Mesenchymal stem cell (in vitro differentiated cells and primary cell): ENCODE results near the gene PPIL1.

Source experiments
- DNase-seq: peaks from one replicate; pipeline ENCODE4 v3.0.0-alpha.2; 2013
- H2AFZ ChIP-seq: one replicate; pipeline ENCODE4 v1.6.1; 2013; ENCODE audit warnings: low read depth, mild to moderate bottlenecking, control low read depth, inconsistent platforms, low read length, moderate library complexity
- H2AK5ac ChIP-seq: 2 replicates; pipeline ENCODE4 v1.6.1; 2013; ENCODE audit warnings: low read length, moderate library complexity, mild to moderate bottlenecking, inconsistent platforms; ENCODE audit not compliant: severe bottlenecking
- H2BK120ac ChIP-seq: one replicate; pipeline ENCODE4 v1.6.1; 2013; ENCODE audit warnings: low read depth, mild to moderate bottlenecking, inconsistent platforms, low read length, moderate library complexity
- H2BK12ac ChIP-seq, 2 experiments: one replicate each; pipeline ENCODE4 v1.6.1; 2013; ENCODE audit warnings: inconsistent platforms in 2 of 2, low read length in 2 of 2, mild to moderate bottlenecking in 2 of 2, moderate library complexity in 2 of 2, control low read depth in 1 of 2
- H2BK15ac ChIP-seq: one replicate; pipeline ENCODE4 v1.6.1; 2013; ENCODE audit warnings: mild to moderate bottlenecking, low read depth, inconsistent platforms; ENCODE audit not compliant: poor library complexity, severe bottlenecking
- H2BK5ac ChIP-seq: 2 replicates; pipeline ENCODE4 v1.6.1; 2013; ENCODE audit warnings: low read depth, mild to moderate bottlenecking, low read length, control low read depth, inconsistent platforms; ENCODE audit not compliant: poor library complexity, severe bottlenecking
- H3K14ac ChIP-seq, 2 experiments: one replicate each; pipeline ENCODE4 v1.6.1; 2013; ENCODE audit warnings: inconsistent platforms in 2 of 2, low read length in 2 of 2, control low read depth in 1 of 2, mild to moderate bottlenecking in 1 of 2, moderate library complexity in 1 of 2
- H3K18ac ChIP-seq, 2 experiments: one replicate each; pipeline ENCODE4 v1.6.1; 2013; ENCODE audit warnings: inconsistent platforms in 2 of 2, low read length in 2 of 2, control low read depth in 1 of 2, low read depth in 1 of 2, mild to moderate bottlenecking in 1 of 2
- H3K23ac ChIP-seq, 2 experiments: one replicate each; pipeline ENCODE4 v1.6.1; 2013; ENCODE audit warnings: inconsistent platforms in 2 of 2, low read length in 2 of 2, mild to moderate bottlenecking in 2 of 2, moderate library complexity in 2 of 2, control low read depth in 1 of 2
- H3K27ac ChIP-seq: 2 replicates; pipeline ENCODE4 v1.5.1; 2013; ENCODE audit warnings: mild to moderate bottlenecking, moderate library complexity, low read length, control low read depth, inconsistent platforms; ENCODE audit not compliant: poor library complexity, severe bottlenecking
- H3K27me3 ChIP-seq, 2 experiments: 2 replicates each; pipeline versions ENCODE4 v1.6.1 to v1.7.0; 2013; ENCODE audit warnings: low read length in 2 of 2, mild to moderate bottlenecking in 2 of 2, moderate library complexity in 2 of 2, control low read depth in 1 of 2, inconsistent platforms in 1 of 2; ENCODE audit not compliant: control insufficient read depth in 1 of 2, insufficient read depth in 1 of 2
- H3K36me3 ChIP-seq, 2 experiments: 2 replicates each; pipeline versions ENCODE4 v1.6.1 to v1.7.0; 2013; ENCODE audit warnings: low read length in 2 of 2, control low read depth in 1 of 2, inconsistent platforms in 1 of 2, low read depth in 1 of 2, mild to moderate bottlenecking in 1 of 2; ENCODE audit not compliant: insufficient read depth in 2 of 2, control insufficient read depth in 1 of 2
- H3K4ac ChIP-seq, 2 experiments: one replicate each; pipeline ENCODE4 v1.6.1; 2013; ENCODE audit warnings: inconsistent platforms in 2 of 2, low read length in 2 of 2, mild to moderate bottlenecking in 2 of 2, moderate library complexity in 2 of 2, control low read depth in 1 of 2, low read depth in 1 of 2
- H3K4me1 ChIP-seq: 2 replicates; pipeline ENCODE4 v1.6.1; 2013; ENCODE audit warnings: low read depth, low read length, control low read depth; ENCODE audit not compliant: control insufficient read depth, insufficient read depth
- H3K4me2 ChIP-seq: 2 replicates; pipeline ENCODE4 v1.6.1; 2013; ENCODE audit warnings: low read length, mild to moderate bottlenecking, inconsistent platforms; ENCODE audit not compliant: poor library complexity, severe bottlenecking
- H3K4me3 ChIP-seq, 2 experiments: 2 replicates each; pipeline versions ENCODE4 v1.5.1 to v1.7.0; 2013; ENCODE audit warnings: low read length in 2 of 2, mild to moderate bottlenecking in 2 of 2, control low read depth in 1 of 2, low read depth in 1 of 2; ENCODE audit not compliant: insufficient read depth in 1 of 2
- H3K79me1 ChIP-seq: replicated peaks from 2 replicates; pipeline ENCODE4 v1.6.1; 2013; ENCODE audit warnings: mild to moderate bottlenecking, control low read depth, low read length, inconsistent platforms; ENCODE audit not compliant: poor library complexity, severe bottlenecking
- H3K9ac ChIP-seq: 2 replicates; pipeline ENCODE4 v1.7.0; 2013; ENCODE audit warnings: mild to moderate bottlenecking, low read length, moderate library complexity
- H3K9me3 ChIP-seq: 2 replicates; pipeline ENCODE4 v1.7.0; 2013; ENCODE audit warnings: mild to moderate bottlenecking, low read length; ENCODE audit not compliant: control insufficient read depth
- H4K8ac ChIP-seq: one replicate; pipeline ENCODE4 v1.6.1; 2013; ENCODE audit warnings: inconsistent platforms, mild to moderate bottlenecking, low read length, moderate library complexity
- H4K91ac ChIP-seq: one replicate; pipeline ENCODE4 v1.6.1; 2013; ENCODE audit warnings: mild to moderate bottlenecking, low read length, inconsistent platforms
- WGBS: methylation state at CpG from one replicate; pipeline ENCODE4 v1.1.7; 2013; ENCODE audit warnings: mixed read lengths; 5-methylcytosine and 5-hydroxymethylcytosine counted together

The PPIL1 gene

DNA sequence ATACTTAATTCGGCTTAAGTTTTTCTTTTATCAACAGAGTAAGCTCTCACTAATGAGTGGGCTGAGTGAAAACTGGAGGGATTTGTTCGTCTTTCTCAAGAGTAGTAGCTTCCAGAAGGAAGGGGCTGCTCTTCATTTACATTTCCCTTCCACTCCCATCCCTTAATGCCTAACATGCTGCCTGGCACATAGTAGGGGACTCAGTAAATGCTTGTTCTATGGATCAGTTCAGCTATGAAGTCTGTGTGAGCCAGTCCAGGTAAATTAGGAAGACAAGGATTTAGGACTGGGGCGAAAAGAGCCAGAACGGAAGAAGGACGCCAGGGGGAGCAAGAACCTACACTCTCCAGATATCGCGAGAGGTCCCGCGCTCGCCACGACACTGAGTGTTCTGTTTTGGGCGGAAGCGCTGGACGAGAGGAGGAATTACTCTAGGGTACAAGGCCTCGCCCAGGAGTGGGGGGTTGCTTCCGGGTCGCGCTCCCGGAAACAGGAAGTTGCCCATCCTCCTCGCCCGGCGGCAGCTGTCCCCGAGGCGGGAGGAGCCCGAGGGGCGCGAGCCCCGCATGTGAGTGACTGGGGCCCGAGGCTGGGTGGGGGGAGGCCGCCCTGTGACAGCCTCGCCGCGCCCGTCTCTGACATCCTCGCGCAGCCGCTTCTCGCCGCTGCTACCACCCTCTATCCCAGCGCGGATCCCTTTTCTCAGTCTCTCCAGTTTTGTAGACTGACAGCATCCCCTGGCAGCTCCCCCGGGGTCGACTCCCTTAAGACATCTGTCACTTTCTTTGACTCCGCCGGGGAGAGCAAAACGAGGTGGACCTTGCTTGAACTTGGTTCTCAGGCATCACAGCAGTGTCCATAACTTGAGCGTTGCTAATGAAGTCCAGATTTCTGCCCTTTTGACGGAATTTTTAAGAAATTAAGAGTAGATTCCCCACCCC is 11.1 kb upstream of the PPIL1 start, which contains the start of gene C6orf89:
C6orf89 (plus strand) TSS at position 492 of the 941 bp plus-strand sequence. CDS start 13,493 bp downstream, outside the sequence.
- peak within 1 kb of the TSS; percentile 95 for H3K9ac ChIP-seq
- peak within 1 kb of the TSS; percentile 95 for H4K8ac ChIP-seq
- DNase-seq, result peak; percentile 97
- no peaks in the 10 kb centered on the region for H3K9me3 ChIP-seq
- no peak within 1 kb of the TSS for H2BK120ac ChIP-seq
- peak within 1 kb of the TSS; percentile 62 for H3K4me2 ChIP-seq
- no peaks in the 10 kb centered on the region for H3K36me3 ChIP-seq
- H2BK5ac ChIP-seq, result no peak within 1 kb of the TSS
- H3K4me3 ChIP-seq, result peak within 1 kb of the TSS; percentile 93
- no peaks in the 10 kb centered on the region for H3K27me3 ChIP-seq
- H3K23ac ChIP-seq, result peak within 1 kb of the TSS in 1 of 2 experiments; percentile 75
- H2BK15ac ChIP-seq, result no peak within 1 kb of the TSS
- H3K4ac ChIP-seq, result peak within 1 kb of the TSS in 1 of 2 experiments; percentile 79
- no peak within 1 kb of the TSS for H3K27ac ChIP-seq
- peak within 1 kb of the TSS in 1 of 2 experiments; percentile 78 for H2BK12ac ChIP-seq
- H2AK5ac ChIP-seq, result peak within 1 kb of the TSS; percentile 9
- H3K14ac ChIP-seq, result peak within 1 kb of the TSS in 1 of 2 experiments; percentile 91
- H3K18ac ChIP-seq, result peak within 1 kb of the TSS; percentile 91 to 94
- peak within 1 kb of the TSS; percentile 99 for H2AFZ ChIP-seq
- H3K4me1 ChIP-seq, result peaks cover 1% of the 10 kb centered on the region
- peaks cover 14% of the 10 kb centered on the region for H3K79me1 ChIP-seq
- peak within 1 kb of the TSS; percentile 86 for H4K91ac ChIP-seq
- WGBS, result under 1% methylated on average over 44 of the region's 48 CpGs

DNA sequence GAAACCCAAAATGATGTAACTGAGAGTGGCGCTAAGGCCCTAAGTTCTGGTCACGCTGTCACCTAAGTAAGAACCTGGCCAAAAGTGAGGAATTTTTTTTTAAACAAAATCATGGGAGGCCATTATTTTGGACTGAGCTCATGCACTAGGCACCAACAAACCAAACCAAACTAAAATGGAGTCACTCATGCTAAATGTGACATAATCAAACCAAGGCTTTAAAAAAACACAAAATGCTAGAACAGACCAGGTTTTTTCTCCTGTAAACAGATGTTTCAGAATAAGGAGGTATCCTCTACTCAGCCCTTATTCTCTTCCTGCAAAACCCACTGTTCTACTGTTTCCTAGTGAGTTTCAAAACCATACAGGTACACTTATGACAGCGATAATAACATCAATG is 10.0 kb upstream of the PPIL1 start:
- H3K36me3 ChIP-seq, result no peaks in the 10 kb centered on the region
- WGBS, result 100% methylated on average over 3 of the region's 3 CpGs

DNA sequence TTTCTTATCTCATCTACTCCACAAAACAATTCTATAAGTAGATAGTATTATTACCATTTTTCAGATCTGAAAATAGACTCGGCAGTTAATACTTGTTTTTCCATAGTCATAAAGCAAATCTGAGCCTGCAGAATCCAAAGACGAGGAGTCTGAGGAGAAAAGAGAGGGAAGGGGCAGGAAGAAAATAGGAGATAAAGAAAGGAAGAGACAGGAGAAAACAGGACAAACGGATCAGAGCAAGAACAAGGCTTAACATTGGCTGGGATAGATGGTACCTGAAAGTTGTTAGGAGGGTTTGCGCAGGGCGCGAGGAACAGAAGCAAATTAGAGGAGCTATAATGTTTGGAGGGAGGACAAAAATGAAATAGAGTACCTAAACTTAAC is 639 bp upstream of the PPIL1 start:
- peak overlapping the region; percentile 28 for H3K27ac ChIP-seq
- peak overlapping the region; percentile 92 for H3K9ac ChIP-seq
- no peak overlapping the region for H2BK120ac ChIP-seq
- H3K36me3 ChIP-seq, result peaks cover 0 to 1% of the 10 kb centered on the region in 2 experiments
- no peaks in the 10 kb centered on the region for H3K27me3 ChIP-seq
- 49% methylated on average over 6 of the region's 6 CpGs for WGBS
- H2AFZ ChIP-seq, result no peak overlapping the region
- H4K91ac ChIP-seq, result no peak overlapping the region
- H2AK5ac ChIP-seq, result no peak overlapping the region
- DNase-seq, result no peak
- no peak overlapping the region for H3K18ac ChIP-seq
- H3K4me2 ChIP-seq, result peak overlapping the region; percentile 61
- H4K8ac ChIP-seq, result no peak overlapping the region
- no peaks in the 10 kb centered on the region for H3K9me3 ChIP-seq
- H3K4me3 ChIP-seq, result peak overlapping the region in 1 of 2 experiments; percentile 92
- H2BK15ac ChIP-seq, result no peak overlapping the region
- peak overlapping the region in 1 of 2 experiments; percentile 47 for H3K4ac ChIP-seq
- no peak overlapping the region for H3K14ac ChIP-seq
- H3K79me1 ChIP-seq, result peaks cover 16% of the 10 kb centered on the region
- H2BK12ac ChIP-seq, result no peak overlapping the region
- no peak overlapping the region for H3K23ac ChIP-seq
- H3K4me1 ChIP-seq, result peaks cover 2% of the 10 kb centered on the region
- H2BK5ac ChIP-seq, result no peak overlapping the region

More for the DNA sequence above, 10.0 kb upstream of the PPIL1 start:
- H2AFZ ChIP-seq, result no peak overlapping the region
- H3K27me3 ChIP-seq, result no peaks in the 10 kb centered on the region
- no peak overlapping the region for H3K4ac ChIP-seq
- H4K91ac ChIP-seq, result no peak overlapping the region
- H3K27ac ChIP-seq, result no peak overlapping the region
- H2BK12ac ChIP-seq, result no peak overlapping the region
- no peak overlapping the region for H2BK5ac ChIP-seq
- no peak overlapping the region for H3K14ac ChIP-seq
- H3K9me3 ChIP-seq, result no peaks in the 10 kb centered on the region
- H3K4me1 ChIP-seq, result peaks cover 1% of the 10 kb centered on the region
- DNase-seq, result no peak
- no peak overlapping the region for H3K9ac ChIP-seq
- H3K4me2 ChIP-seq, result no peak overlapping the region
- no peak overlapping the region for H4K8ac ChIP-seq
- H2AK5ac ChIP-seq, result no peak overlapping the region
- H2BK15ac ChIP-seq, result no peak overlapping the region
- no peak overlapping the region for H3K18ac ChIP-seq
- no peak overlapping the region for H2BK120ac ChIP-seq
- no peak overlapping the region for H3K23ac ChIP-seq
- peaks cover 13% of the 10 kb centered on the region for H3K79me1 ChIP-seq
- H3K4me3 ChIP-seq, result no peak overlapping the region
